ENCODE measurements around the gene SULT6B1.
A peak's percentile ranks its signal among the peaks of the same experiment; 100 is the strongest.

SULT6B1 gene

GRCh38 chr2:37173741-37174140 is 14.7 kb downstream of the SULT6B1 start:
- H3K36me3 ChIP-seq (ENCODE audit: control insufficient read depth in 2 of 2, insufficient read depth in 2 of 2, low read length in 2 of 2): no peaks in the 10 kb centered on the region
- no peaks in the 10 kb centered on the region for H3K9me3 ChIP-seq (ENCODE audit: control insufficient read depth in 2 of 2, low read length in 2 of 2)
- no peak overlapping the region for H3K27ac ChIP-seq (ENCODE audit: low read length)
- no peak overlapping the region for H3K4me3 ChIP-seq (ENCODE audit: low read length in 2 of 2)
- H3K4me1 ChIP-seq (ENCODE audit: control insufficient read depth, insufficient read depth, low read length): no peaks in the 10 kb centered on the region
- no peaks in the 10 kb centered on the region for H3K27me3 ChIP-seq (ENCODE audit: control insufficient read depth in 1 of 2, insufficient read depth in 2 of 2, low read length in 2 of 2)
- H3K9ac ChIP-seq (ENCODE audit: low read length in 2 of 2): no peak overlapping the region

- Histone ChIP-seq H3K9me3 (ENCODE audit: control insufficient read depth in 2 of 2, low read length in 2 of 2) (no peaks in the 10 kb centered on the region), H3K4me3 (ENCODE audit: low read length in 2 of 2) (no peak overlapping the region), H3K27me3 (ENCODE audit: control insufficient read depth in 1 of 2, insufficient read depth in 2 of 2, low read length in 2 of 2) (no peaks in the 10 kb centered on the region), H3K27ac (ENCODE audit: low read length) (no peak overlapping the region), H3K9ac (ENCODE audit: low read length in 2 of 2) (no peak overlapping the region), H3K4me1 (ENCODE audit: control insufficient read depth, insufficient read depth, low read length) (no peaks in the 10 kb centered on the region), H3K36me3 (ENCODE audit: control insufficient read depth in 2 of 2, insufficient read depth in 2 of 2, low read length in 2 of 2) (no peaks in the 10 kb centered on the region)
Measured at GRCh38 chr2:37171624-37171950, 16.9 kb downstream of the SULT6B1 start.

GRCh38 chr2:37168217-37168981 is 20.1 kb downstream of the SULT6B1 start:
- Histone ChIP-seq H3K9me3 (ENCODE audit: control insufficient read depth in 2 of 2, low read length in 2 of 2) (no peaks in the 10 kb centered on the region), H3K36me3 (ENCODE audit: control insufficient read depth in 2 of 2, insufficient read depth in 2 of 2, low read length in 2 of 2) (no peaks in the 10 kb centered on the region), H3K27me3 (ENCODE audit: control insufficient read depth in 1 of 2, insufficient read depth in 2 of 2, low read length in 2 of 2) (no peaks in the 10 kb centered on the region), H3K27ac (ENCODE audit: low read length) (no peak overlapping the region), H3K4me1 (ENCODE audit: control insufficient read depth, insufficient read depth, low read length) (no peaks in the 10 kb centered on the region), H3K4me3 (ENCODE audit: low read length in 2 of 2) (no peak overlapping the region), H3K9ac (ENCODE audit: low read length in 2 of 2) (no peak overlapping the region)

- H3K9ac ChIP-seq (ENCODE audit: low read length in 2 of 2): no peak overlapping the region
- H3K36me3 ChIP-seq (ENCODE audit: control insufficient read depth in 2 of 2, insufficient read depth in 2 of 2, low read length in 2 of 2): no peaks in the 10 kb centered on the region
- no peak overlapping the region for H3K4me3 ChIP-seq (ENCODE audit: low read length in 2 of 2)
- H3K4me1 ChIP-seq (ENCODE audit: control insufficient read depth, insufficient read depth, low read length): no peaks in the 10 kb centered on the region
- no peak overlapping the region for H3K27ac ChIP-seq (ENCODE audit: low read length)
- no peaks in the 10 kb centered on the region for H3K9me3 ChIP-seq (ENCODE audit: control insufficient read depth in 2 of 2, low read length in 2 of 2)
- H3K27me3 ChIP-seq (ENCODE audit: control insufficient read depth in 1 of 2, insufficient read depth in 2 of 2, low read length in 2 of 2): no peaks in the 10 kb centered on the region
Measured at GRCh38 chr2:37167636-37168180, 20.8 kb downstream of the SULT6B1 start.

- H3K9me3 ChIP-seq (ENCODE audit: control insufficient read depth in 2 of 2, low read length in 2 of 2): no peaks in the 10 kb centered on the region
- no peaks in the 10 kb centered on the region for H3K27me3 ChIP-seq (ENCODE audit: control insufficient read depth in 1 of 2, insufficient read depth in 2 of 2, low read length in 2 of 2)
- H3K36me3 ChIP-seq (ENCODE audit: control insufficient read depth in 2 of 2, insufficient read depth in 2 of 2, low read length in 2 of 2): no peaks in the 10 kb centered on the region
- H3K4me1 ChIP-seq (ENCODE audit: control insufficient read depth, insufficient read depth, low read length): no peaks in the 10 kb centered on the region
- H3K27ac ChIP-seq (ENCODE audit: low read length): no peak overlapping the region
- no peak overlapping the region for H3K4me3 ChIP-seq (ENCODE audit: low read length in 2 of 2)
- no peak overlapping the region for H3K9ac ChIP-seq (ENCODE audit: low read length in 2 of 2)
Measured at GRCh38 chr2:37164757-37165156, 23.7 kb downstream of the SULT6B1 start.

- Histone ChIP-seq H3K36me3 (ENCODE audit: control insufficient read depth in 2 of 2, insufficient read depth in 2 of 2, low read length in 2 of 2) (no peaks in the 10 kb centered on the region), H3K9ac (ENCODE audit: low read length in 2 of 2) (peak within 1 kb of the TSS; percentile 84 to 87), H3K9me3 (ENCODE audit: control insufficient read depth in 2 of 2, low read length in 2 of 2) (no peaks in the 10 kb centered on the region), H3K4me1 (ENCODE audit: control insufficient read depth, insufficient read depth, low read length) (peaks cover 12% of the 10 kb centered on the region), H3K27ac (ENCODE audit: low read length) (peak within 1 kb of the TSS; percentile 66), H3K27me3 (ENCODE audit: control insufficient read depth in 1 of 2, insufficient read depth in 2 of 2, low read length in 2 of 2) (no peaks in the 10 kb centered on the region), H3K4me3 (ENCODE audit: low read length in 2 of 2) (peak within 1 kb of the TSS; percentile 72 to 87)
Measured at GRCh38 chr2:37156857-37157714, 31.4 kb downstream of the SULT6B1 start, which contains the start of gene EIF2AK2. Gene EIF2AK2 (minus strand): TSS chr2:37156980. CDS start chr2:37147806, 9,174 bp downstream.

GRCh38 chr2:37156071-37156856 is 32.2 kb downstream of the SULT6B1 start:
- Histone ChIP-seq H3K9ac (ENCODE audit: low read length in 2 of 2) (peak overlapping the region; percentile 84 to 87), H3K27me3 (ENCODE audit: control insufficient read depth in 1 of 2, insufficient read depth in 2 of 2, low read length in 2 of 2) (no peaks in the 10 kb centered on the region), H3K27ac (ENCODE audit: low read length) (peak overlapping the region; percentile 66), H3K9me3 (ENCODE audit: control insufficient read depth in 2 of 2, low read length in 2 of 2) (no peaks in the 10 kb centered on the region), H3K4me3 (ENCODE audit: low read length in 2 of 2) (peak overlapping the region; percentile 72 to 87), H3K4me1 (ENCODE audit: control insufficient read depth, insufficient read depth, low read length) (peaks cover 12% of the 10 kb centered on the region), H3K36me3 (ENCODE audit: control insufficient read depth in 2 of 2, insufficient read depth in 2 of 2, low read length in 2 of 2) (no peaks in the 10 kb centered on the region)

- peaks cover 12% of the 10 kb centered on the region for H3K4me1 ChIP-seq (ENCODE audit: control insufficient read depth, insufficient read depth, low read length)
Measured at GRCh38 chr2:37154785-37155184, 33.7 kb downstream of the SULT6B1 start.

GRCh38 chr2:37153224-37153623 is 35.2 kb downstream of the SULT6B1 start:
- no peak overlapping the region for H3K27ac ChIP-seq (ENCODE audit: low read length)
- no peak overlapping the region for H3K4me3 ChIP-seq (ENCODE audit: low read length in 2 of 2)
- H3K4me1 ChIP-seq (ENCODE audit: control insufficient read depth, insufficient read depth, low read length): peaks cover 12% of the 10 kb centered on the region
- no peak overlapping the region for H3K9ac ChIP-seq (ENCODE audit: low read length in 2 of 2)
- peaks cover 0 to 5% of the 10 kb centered on the region in 2 donors for H3K36me3 ChIP-seq (ENCODE audit: control insufficient read depth in 2 of 2, insufficient read depth in 2 of 2, low read length in 2 of 2)
- H3K9me3 ChIP-seq (ENCODE audit: control insufficient read depth in 2 of 2, low read length in 2 of 2): no peaks in the 10 kb centered on the region
- H3K27me3 ChIP-seq (ENCODE audit: control insufficient read depth in 1 of 2, insufficient read depth in 2 of 2, low read length in 2 of 2): no peaks in the 10 kb centered on the region

More at GRCh38 chr2:37154785-37155184, 33.7 kb downstream of the SULT6B1 start:
- no peak overlapping the region for H3K4me3 ChIP-seq (ENCODE audit: low read length in 2 of 2)
- H3K36me3 ChIP-seq (ENCODE audit: control insufficient read depth in 2 of 2, insufficient read depth in 2 of 2, low read length in 2 of 2): no peaks in the 10 kb centered on the region
- no peaks in the 10 kb centered on the region for H3K27me3 ChIP-seq (ENCODE audit: control insufficient read depth in 1 of 2, insufficient read depth in 2 of 2, low read length in 2 of 2)
- no peak overlapping the region for H3K9ac ChIP-seq (ENCODE audit: low read length in 2 of 2)
- no peak overlapping the region for H3K27ac ChIP-seq (ENCODE audit: low read length)
- H3K9me3 ChIP-seq (ENCODE audit: control insufficient read depth in 2 of 2, low read length in 2 of 2): no peaks in the 10 kb centered on the region

- H3K27ac ChIP-seq (ENCODE audit: low read length): no peak overlapping the region
Measured at GRCh38 chr2:37149626-37150322, 38.7 kb downstream of the SULT6B1 start.

More at GRCh38 chr2:37149626-37150322, 38.7 kb downstream of the SULT6B1 start:
- Histone ChIP-seq H3K4me3 (ENCODE audit: low read length in 2 of 2) (no peak overlapping the region), H3K4me1 (ENCODE audit: control insufficient read depth, insufficient read depth, low read length) (no peaks in the 10 kb centered on the region), H3K27me3 (ENCODE audit: control insufficient read depth in 1 of 2, insufficient read depth in 2 of 2, low read length in 2 of 2) (no peaks in the 10 kb centered on the region), H3K9me3 (ENCODE audit: control insufficient read depth in 2 of 2, low read length in 2 of 2) (no peaks in the 10 kb centered on the region), H3K36me3 (ENCODE audit: control insufficient read depth in 2 of 2, insufficient read depth in 2 of 2, low read length in 2 of 2) (peaks cover 11 to 21% of the 10 kb centered on the region in 2 donors), H3K9ac (ENCODE audit: low read length in 2 of 2) (no peak overlapping the region)
